ENCODE measurements around the gene LIMCH1. TPM values are rescaled to one million over a fixed set of nuclear protein-coding genes. Genes with fewer than 3 reads are reported as not detected.

Gene LIMCH1
- total RNA-seq, 1 donor from 2014 or later = 9.8 TPM

DNA sequence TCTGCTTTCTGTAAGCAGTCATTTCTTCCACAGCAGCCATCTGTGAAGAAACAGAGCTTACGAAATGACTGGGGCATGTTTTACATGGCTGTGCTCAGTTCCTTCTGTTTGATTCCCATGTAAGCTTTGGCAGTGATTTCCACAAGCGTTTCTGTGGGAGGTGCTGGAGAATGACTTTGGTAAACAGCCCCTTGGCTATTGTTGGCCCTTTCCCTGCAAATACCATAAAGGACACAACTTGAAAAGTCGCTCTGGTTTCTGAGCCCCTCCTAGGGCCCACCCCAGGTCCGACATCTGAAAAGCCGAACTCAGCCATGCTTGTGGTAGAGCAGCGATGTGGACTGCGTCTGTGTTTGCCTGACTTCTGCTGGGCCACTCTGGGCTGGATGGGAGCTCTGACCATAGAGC lies 3.7 kb downstream of the LIMCH1 start:
- Histone ChIP-seq H3F3A (ENCODE audit: low read depth) (no peaks in the 10 kb centered on the region), H3K79me2 (ENCODE audit: low read depth) (no peaks in the 10 kb centered on the region), H2AFZ (replicated peaks) (peak overlapping the region; percentile 73), H3K27me3 (no peaks in the 10 kb centered on the region), H3K4me1 (peaks cover 8% of the 10 kb centered on the region), H3K27ac (no peak overlapping the region), H3K9me3 (ENCODE audit: low read depth) (no peaks in the 10 kb centered on the region), H3K9ac (no peak overlapping the region), H3K4me3 (no peak overlapping the region), H4K20me1 (ENCODE audit: low read depth) (no peaks in the 10 kb centered on the region), H3K36me3 (no peaks in the 10 kb centered on the region), H3K4me2 (no peak overlapping the region)
- H3K4me1 Mint-ChIP-seq = peaks cover 9% of the 10 kb centered on the region
- H3K36me3 Mint-ChIP-seq = no peaks in the 10 kb centered on the region
- H3K27me3 Mint-ChIP-seq (ENCODE audit: insufficient read depth, low read depth) = no peaks in the 10 kb centered on the region
- no peak overlapping the region for H3K4me3 Mint-ChIP-seq
- no peak overlapping the region for H3K27ac Mint-ChIP-seq
- H3K9me3 Mint-ChIP-seq = no peaks in the 10 kb centered on the region
- TF ChIP-seq EZH2 (IDR thresholded peaks at IDR 0.05) = no peak
- DNase-seq (ENCODE audit: low spot score) = no peak

DNA sequence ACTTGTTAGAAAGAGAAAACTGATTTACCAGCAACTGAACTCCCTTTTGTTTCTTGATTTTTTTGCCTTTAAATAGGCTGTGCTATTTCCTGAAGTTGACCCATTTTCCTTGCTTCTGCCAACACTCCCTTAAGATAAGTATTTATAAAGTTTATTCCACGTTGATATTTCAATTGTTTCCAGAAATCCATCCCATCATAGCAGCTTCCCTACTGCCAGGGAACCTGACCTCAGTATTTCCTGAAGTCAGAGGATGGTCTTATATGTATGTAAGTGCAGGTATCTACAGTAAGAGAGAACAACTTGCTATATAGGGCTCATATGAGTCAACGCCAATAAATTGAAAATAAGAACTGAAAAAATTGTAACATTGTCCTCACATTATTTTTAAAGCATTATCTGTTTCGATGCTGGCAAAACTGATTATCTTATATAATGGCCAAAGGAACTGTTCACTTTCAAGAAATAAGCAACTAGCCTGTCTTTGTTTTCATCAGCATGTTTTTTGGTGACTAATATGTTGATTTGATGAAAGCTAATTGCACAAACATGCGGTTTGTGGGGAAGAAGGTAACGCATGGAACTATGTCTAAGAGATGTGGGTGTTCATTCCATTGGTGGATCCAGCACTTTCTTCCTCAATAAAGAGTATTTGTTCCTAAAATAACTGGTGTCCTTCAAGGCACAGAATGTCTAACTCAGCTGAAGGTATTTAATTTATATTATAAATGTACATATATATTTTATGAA lies 4.7 kb downstream of the LIMCH1 start:
- Mint-ChIP-seq H3K36me3 (no peaks in the 10 kb centered on the region), H3K9me3 (no peaks in the 10 kb centered on the region), H3K4me1 (peaks cover 9% of the 10 kb centered on the region), H3K27ac (no peak overlapping the region), H3K27me3 (ENCODE audit: insufficient read depth, low read depth) (no peaks in the 10 kb centered on the region), H3K4me3 (no peak overlapping the region)
- Histone ChIP-seq H3K4me3 (no peak overlapping the region), H3K9me3 (ENCODE audit: low read depth) (no peaks in the 10 kb centered on the region), H3K9ac (no peak overlapping the region), H3K4me2 (no peak overlapping the region), H3K4me1 (peaks cover 8% of the 10 kb centered on the region), H3F3A (ENCODE audit: low read depth) (no peaks in the 10 kb centered on the region), H4K20me1 (ENCODE audit: low read depth) (no peaks in the 10 kb centered on the region), H3K36me3 (no peaks in the 10 kb centered on the region), H3K27me3 (no peaks in the 10 kb centered on the region), H2AFZ (replicated peaks) (no peak overlapping the region), H3K79me2 (ENCODE audit: low read depth) (no peaks in the 10 kb centered on the region), H3K27ac (no peak overlapping the region)
- TF ChIP-seq EZH2 (IDR thresholded peaks at IDR 0.05) = no peak
- TF ChIP-seq, protein P1, sequence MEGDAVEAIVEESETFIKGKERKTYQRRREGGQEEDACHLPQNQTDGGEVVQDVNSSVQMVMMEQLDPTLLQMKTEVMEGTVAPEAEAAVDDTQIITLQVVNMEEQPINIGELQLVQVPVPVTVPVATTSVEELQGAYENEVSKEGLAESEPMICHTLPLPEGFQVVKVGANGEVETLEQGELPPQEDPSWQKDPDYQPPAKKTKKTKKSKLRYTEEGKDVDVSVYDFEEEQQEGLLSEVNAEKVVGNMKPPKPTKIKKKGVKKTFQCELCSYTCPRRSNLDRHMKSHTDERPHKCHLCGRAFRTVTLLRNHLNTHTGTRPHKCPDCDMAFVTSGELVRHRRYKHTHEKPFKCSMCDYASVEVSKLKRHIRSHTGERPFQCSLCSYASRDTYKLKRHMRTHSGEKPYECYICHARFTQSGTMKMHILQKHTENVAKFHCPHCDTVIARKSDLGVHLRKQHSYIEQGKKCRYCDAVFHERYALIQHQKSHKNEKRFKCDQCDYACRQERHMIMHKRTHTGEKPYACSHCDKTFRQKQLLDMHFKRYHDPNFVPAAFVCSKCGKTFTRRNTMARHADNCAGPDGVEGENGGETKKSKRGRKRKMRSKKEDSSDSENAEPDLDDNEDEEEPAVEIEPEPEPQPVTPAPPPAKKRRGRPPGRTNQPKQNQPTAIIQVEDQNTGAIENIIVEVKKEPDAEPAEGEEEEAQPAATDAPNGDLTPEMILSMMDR (IDR thresholded peaks at IDR 0.05) = no peak
- no peak for TF ChIP-seq EZH2phosphoT487 (IDR thresholded peaks at IDR 0.05)
- no peak for DNase-seq (ENCODE audit: low spot score)

DNA sequence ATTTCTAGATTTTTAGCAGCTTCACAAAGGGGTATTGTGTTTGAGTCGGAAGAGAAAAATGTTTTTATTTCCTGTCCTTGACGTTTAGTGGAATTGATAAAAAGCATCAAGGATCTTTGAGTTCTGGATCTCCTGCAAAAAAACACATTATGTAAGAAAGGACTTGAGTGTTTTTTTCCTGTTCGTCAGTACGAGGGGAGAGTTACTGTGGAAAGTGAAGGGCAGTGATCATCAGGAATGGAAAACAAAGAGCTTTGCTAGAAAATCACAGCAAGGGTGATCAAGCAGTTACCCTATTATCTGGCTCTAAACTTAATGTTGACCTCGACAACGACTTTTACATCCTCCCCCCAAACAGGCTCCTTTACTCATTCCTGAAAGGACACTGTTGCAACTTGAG lies 7.3 kb downstream of the LIMCH1 start:
- Histone ChIP-seq H3F3A (ENCODE audit: low read depth) (no peaks in the 10 kb centered on the region), H3K4me2 (no peak overlapping the region), H3K4me1 (peaks cover 8% of the 10 kb centered on the region), H3K9ac (no peak overlapping the region), H2AFZ (replicated peaks) (no peak overlapping the region), H3K36me3 (no peaks in the 10 kb centered on the region), H3K9me3 (ENCODE audit: low read depth) (no peaks in the 10 kb centered on the region), H3K4me3 (no peak overlapping the region), H3K27ac (no peak overlapping the region), H3K79me2 (ENCODE audit: low read depth) (no peaks in the 10 kb centered on the region), H4K20me1 (ENCODE audit: low read depth) (no peaks in the 10 kb centered on the region), H3K27me3 (no peaks in the 10 kb centered on the region)
- TF ChIP-seq EZH2 (IDR thresholded peaks at IDR 0.05) (no peak), EZH2phosphoT487 (IDR thresholded peaks at IDR 0.05) (no peak)
- TF ChIP-seq, protein P1 (IDR thresholded peaks at IDR 0.05) = no peak
- DNase-seq (ENCODE audit: low spot score) = no peak
- Mint-ChIP-seq H3K9me3 (no peaks in the 10 kb centered on the region), H3K4me1 (peaks cover 4% of the 10 kb centered on the region), H3K27ac (no peak overlapping the region), H3K4me3 (no peak overlapping the region), H3K27me3 (ENCODE audit: insufficient read depth, low read depth) (peaks cover 2% of the 10 kb centered on the region), H3K36me3 (no peaks in the 10 kb centered on the region)

DNA sequence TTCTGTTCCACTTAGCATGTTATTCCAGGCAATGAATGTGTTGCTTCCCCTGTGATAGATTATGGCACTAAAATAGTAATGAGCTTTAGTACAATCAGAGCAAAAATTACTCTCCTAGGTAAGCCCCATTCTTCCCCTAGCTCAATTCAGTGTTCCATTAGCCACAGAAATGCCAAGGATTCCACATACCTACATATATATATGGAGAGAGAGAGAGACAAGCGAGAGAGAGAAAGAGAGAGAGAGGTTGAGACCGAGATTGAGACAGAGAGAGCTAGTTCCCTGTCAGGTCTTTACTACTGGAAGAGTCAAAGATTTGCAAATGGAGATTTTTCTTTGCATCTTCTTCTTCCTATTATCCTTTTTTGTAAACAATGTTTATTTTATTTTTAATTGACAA lies 8.7 kb downstream of the LIMCH1 start:
- H3K4me1 Mint-ChIP-seq = no peaks in the 10 kb centered on the region
- no peaks in the 10 kb centered on the region for H4K20me1 ChIP-seq (ENCODE audit: low read depth)
- no peak overlapping the region for H3K4me3 ChIP-seq
- no peaks in the 10 kb centered on the region for H3K9me3 Mint-ChIP-seq
- H3F3A ChIP-seq (ENCODE audit: low read depth) = no peaks in the 10 kb centered on the region
- H3K27ac ChIP-seq = no peak overlapping the region
- H3K27ac Mint-ChIP-seq = no peak overlapping the region
- H3K9me3 ChIP-seq (ENCODE audit: low read depth) = no peaks in the 10 kb centered on the region
- no peak overlapping the region for H2AFZ ChIP-seq (replicated peaks)
- H3K4me2 ChIP-seq = no peak overlapping the region
- H3K79me2 ChIP-seq (ENCODE audit: low read depth) = no peaks in the 10 kb centered on the region
- H3K36me3 ChIP-seq = no peaks in the 10 kb centered on the region
- DNase-seq (ENCODE audit: low spot score) = no peak
- no peaks in the 10 kb centered on the region for H3K27me3 ChIP-seq
- TF ChIP-seq EZH2phosphoT487 (IDR thresholded peaks at IDR 0.05) = no peak
- TF ChIP-seq EZH2 (IDR thresholded peaks at IDR 0.05) = no peak
- TF ChIP-seq, protein P1 (IDR thresholded peaks at IDR 0.05) = no peak
- H3K4me1 ChIP-seq = peaks cover 7% of the 10 kb centered on the region
- H3K9ac ChIP-seq = no peak overlapping the region
- H3K27me3 Mint-ChIP-seq (ENCODE audit: insufficient read depth, low read depth) = peaks cover 2% of the 10 kb centered on the region
- H3K4me3 Mint-ChIP-seq = no peak overlapping the region
- no peaks in the 10 kb centered on the region for H3K36me3 Mint-ChIP-seq
